DMS 273 (cell line): Measurements from ENCODE around the gene MYL2.
A peak's percentile ranks its signal among the peaks of the same experiment; 100 is the strongest.
"Not testable (repeated sequence)": the region's sequence is repeated elsewhere in the genome, so short reads cannot be mapped to it uniquely, and the experiment has no call there.

ENCODE experiments used
- DNase-seq: peaks from one replicate; lab custom pipeline; 2025; ENCODE audit not compliant: unreplicated experiment; lab: John Stamatoyannopoulos, UW

The MYL2 gene

GRCh38 chr12:110920324-110920910, at the start of gene MYL2:
TSS of gene MYL2 (minus strand) at chr12:110920579. CDS start at chr12:110920529, 50 bp downstream.
- DNase-seq: no peak

- peak; percentile 92 for DNase-seq
Observed at GRCh38 chr12:110966081-110966760, 45.8 kb upstream of the MYL2 start.

- peak; percentile 24 for DNase-seq
Observed at GRCh38 chr12:110965574-110965973, 45.2 kb upstream of the MYL2 start.

GRCh38 chr12:110960795-110961194, 40.4 kb upstream of the MYL2 start:
- no peak for DNase-seq

GRCh38 chr12:110957652-110958051, 37.3 kb upstream of the MYL2 start:
- no peak for DNase-seq

GRCh38 chr12:110957159-110957558, 36.8 kb upstream of the MYL2 start:
- DNase-seq: no peak

GRCh38 chr12:110950867-110951266, 30.5 kb upstream of the MYL2 start:
- not testable (repeated sequence) for DNase-seq

- not testable (repeated sequence) for DNase-seq
Observed at GRCh38 chr12:110950466-110950865, 30.1 kb upstream of the MYL2 start.

GRCh38 chr12:110948041-110948440, 27.7 kb upstream of the MYL2 start:
- DNase-seq: no peak

- no peak for DNase-seq
Observed at GRCh38 chr12:110943373-110943772, 23.0 kb upstream of the MYL2 start.

- no peak for DNase-seq
Observed at GRCh38 chr12:110941391-110941790, 21.0 kb upstream of the MYL2 start.

- peak; percentile 79 for DNase-seq
Observed at GRCh38 chr12:110940933-110941332, 20.6 kb upstream of the MYL2 start.

- DNase-seq: no peak
Observed at GRCh38 chr12:110940296-110940695, 19.9 kb upstream of the MYL2 start.

GRCh38 chr12:110937104-110937641, 16.8 kb upstream of the MYL2 start:
- DNase-seq: peak; percentile 78

GRCh38 chr12:110936367-110937103, 16.2 kb upstream of the MYL2 start:
- no peak for DNase-seq

- no peak for DNase-seq
Observed at GRCh38 chr12:110935588-110935987, 15.2 kb upstream of the MYL2 start.

GRCh38 chr12:110934093-110934852, 13.9 kb upstream of the MYL2 start:
- no peak for DNase-seq

GRCh38 chr12:110933326-110933974, 13.1 kb upstream of the MYL2 start:
- DNase-seq: no peak

- peak; percentile 10 for DNase-seq
Observed at GRCh38 chr12:110932046-110932445, 11.7 kb upstream of the MYL2 start.

GRCh38 chr12:110931315-110931728, 10.9 kb upstream of the MYL2 start:
- no peak for DNase-seq
